Suprapubic skin (tissue), 4 donors: ENCODE measurements around the gene RNPEPL1. TPM values are rescaled to one million over a fixed set of nuclear protein-coding genes. Genes with fewer than 3 reads are reported as not detected.

Experiments used
- DNase-seq, 2 donors: peaks; one replicate each; pipeline ENCODE4 v3.0.0-alpha.2; 2019; ENCODE audit warnings: low spot score in 2 of 2
- H3K27ac ChIP-seq: fragments of 200-600 bp; sonication (generic); one replicate; pipeline ENCODE4 v1.5.1; 2019
- H3K27me3 ChIP-seq: fragments of 200-600 bp; sonication (generic); one replicate; pipeline ENCODE4 v1.5.1; 2019
- H3K36me3 ChIP-seq: fragments of 200-600 bp; sonication (generic); one replicate; pipeline ENCODE4 v1.5.1; 2019
- H3K4me1 ChIP-seq: fragments of 200-600 bp; sonication (generic); one replicate; pipeline ENCODE4 v1.5.1; 2019
- H3K4me3 ChIP-seq: fragments of 200-600 bp; sonication (generic); one replicate; pipeline ENCODE4 v1.5.1; 2019; ENCODE audit warnings: mild to moderate bottlenecking
- H3K9me3 ChIP-seq: fragments of 200-600 bp; sonication (generic); one replicate; pipeline ENCODE4 v1.5.1; 2019
- EP300 ChIP-seq: sonication (generic); formaldehyde crosslinking; IDR thresholded peaks from one replicate; pipeline ENCODE4 v1.6.1; 2017; ENCODE audit warnings: antibody characterized with exemption
- POLR2A ChIP-seq, 2 donors: fragments of 450-650 bp; IDR thresholded peaks; one replicate each; pipeline ENCODE4 v1.6.1; 2017; ENCODE audit warnings: antibody characterized with exemption in 2 of 2, mild to moderate bottlenecking in 2 of 2, moderate library complexity in 2 of 2
- POLR2AphosphoS5 ChIP-seq, 3 donors: sonication (generic); formaldehyde crosslinking; IDR thresholded peaks; one replicate each; pipeline ENCODE4 v1.6.1; 2017; ENCODE audit warnings: antibody characterized with exemption in 3 of 3
- WGBS: methylation state at CpG from one replicate; pipeline ENCODE4 v1.1.5; 2018; 5-methylcytosine and 5-hydroxymethylcytosine counted together
- total RNA-seq, 4 donors: library from RNA; depleted of rRNA; stranded (reverse); fragments of >200 nt; gene quantifications; one replicate each; pipeline ENCODE4 v1.1.0, GENCODE V29; 2016
- TF ChIP-seq, protein P1 (sequence below), 2 donors: fragments of 200-600 bp in 1 of 2; fragments of 450-650 bp in 1 of 2; sonication (generic) in 1 of 2; IDR thresholded peaks; one replicate each; pipeline ENCODE4 v1.5.1; 2016 to 2019; ENCODE audit warnings: antibody characterized with exemption in 2 of 2, mild to moderate bottlenecking in 1 of 2, moderate library complexity in 1 of 2

Gene RNPEPL1
- total RNA-seq, 4 donors from 2014 or later, result 70.8 to 104 (median 72.6) TPM

- Histone ChIP-seq H3K4me1 (no peaks in the 10 kb centered on the region), H3K9me3 (no peaks in the 10 kb centered on the region), H3K27me3 (no peaks in the 10 kb centered on the region), H3K4me3 (no peak overlapping the region), H3K36me3 (peaks cover 56% of the 10 kb centered on the region), H3K27ac (no peak overlapping the region)
- TF ChIP-seq POLR2AphosphoS5 (IDR thresholded peaks at IDR 0.05) (no peak), EP300 (no peak), POLR2A (IDR thresholded peaks at IDR 0.05) (no peak)
- TF ChIP-seq, protein P1, sequence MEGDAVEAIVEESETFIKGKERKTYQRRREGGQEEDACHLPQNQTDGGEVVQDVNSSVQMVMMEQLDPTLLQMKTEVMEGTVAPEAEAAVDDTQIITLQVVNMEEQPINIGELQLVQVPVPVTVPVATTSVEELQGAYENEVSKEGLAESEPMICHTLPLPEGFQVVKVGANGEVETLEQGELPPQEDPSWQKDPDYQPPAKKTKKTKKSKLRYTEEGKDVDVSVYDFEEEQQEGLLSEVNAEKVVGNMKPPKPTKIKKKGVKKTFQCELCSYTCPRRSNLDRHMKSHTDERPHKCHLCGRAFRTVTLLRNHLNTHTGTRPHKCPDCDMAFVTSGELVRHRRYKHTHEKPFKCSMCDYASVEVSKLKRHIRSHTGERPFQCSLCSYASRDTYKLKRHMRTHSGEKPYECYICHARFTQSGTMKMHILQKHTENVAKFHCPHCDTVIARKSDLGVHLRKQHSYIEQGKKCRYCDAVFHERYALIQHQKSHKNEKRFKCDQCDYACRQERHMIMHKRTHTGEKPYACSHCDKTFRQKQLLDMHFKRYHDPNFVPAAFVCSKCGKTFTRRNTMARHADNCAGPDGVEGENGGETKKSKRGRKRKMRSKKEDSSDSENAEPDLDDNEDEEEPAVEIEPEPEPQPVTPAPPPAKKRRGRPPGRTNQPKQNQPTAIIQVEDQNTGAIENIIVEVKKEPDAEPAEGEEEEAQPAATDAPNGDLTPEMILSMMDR (IDR thresholded peaks at IDR 0.05), result no peak
- 88% methylated on average over 4 of the region's 6 CpGs for WGBS
- peak in 1 of 2 donors; percentile 15 for DNase-seq
Measured at GRCh38 chr2:240525802-240526201, 42.5 kb upstream of the RNPEPL1 start.

DNA sequence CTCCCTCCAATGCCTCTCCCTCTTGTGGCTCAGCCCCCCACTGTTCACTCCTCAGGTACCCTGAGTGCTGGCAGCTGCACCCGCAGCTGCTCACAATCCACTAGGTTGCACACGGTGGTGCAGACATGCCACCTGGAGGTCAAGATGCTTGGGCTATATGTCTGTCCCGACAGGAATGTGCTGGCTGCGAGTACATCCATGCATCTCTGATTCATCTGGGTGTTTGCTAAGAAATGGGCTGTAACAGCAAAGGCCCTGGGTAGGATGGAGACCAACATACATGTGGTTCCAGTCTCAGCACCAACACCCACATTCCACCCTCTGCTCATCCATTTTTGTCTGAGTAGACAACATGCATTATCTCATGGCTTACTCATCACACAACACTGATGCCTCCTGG is 41.8 kb upstream of the RNPEPL1 start:
- H3K4me3 ChIP-seq, result no peak overlapping the region
- DNase-seq, result no peak
- no peaks in the 10 kb centered on the region for H3K4me1 ChIP-seq
- peaks cover 60% of the 10 kb centered on the region for H3K36me3 ChIP-seq
- H3K9me3 ChIP-seq, result peaks cover 5% of the 10 kb centered on the region
- no peak overlapping the region for H3K27ac ChIP-seq
- TF ChIP-seq POLR2AphosphoS5 (IDR thresholded peaks at IDR 0.05), result no peak
- TF ChIP-seq EP300, result no peak
- no peak for TF ChIP-seq POLR2A (IDR thresholded peaks at IDR 0.05)
- TF ChIP-seq, protein P1 (IDR thresholded peaks at IDR 0.05), result no peak
- WGBS, result 86% methylated on average over 4 of the region's 4 CpGs
- no peaks in the 10 kb centered on the region for H3K27me3 ChIP-seq

DNA sequence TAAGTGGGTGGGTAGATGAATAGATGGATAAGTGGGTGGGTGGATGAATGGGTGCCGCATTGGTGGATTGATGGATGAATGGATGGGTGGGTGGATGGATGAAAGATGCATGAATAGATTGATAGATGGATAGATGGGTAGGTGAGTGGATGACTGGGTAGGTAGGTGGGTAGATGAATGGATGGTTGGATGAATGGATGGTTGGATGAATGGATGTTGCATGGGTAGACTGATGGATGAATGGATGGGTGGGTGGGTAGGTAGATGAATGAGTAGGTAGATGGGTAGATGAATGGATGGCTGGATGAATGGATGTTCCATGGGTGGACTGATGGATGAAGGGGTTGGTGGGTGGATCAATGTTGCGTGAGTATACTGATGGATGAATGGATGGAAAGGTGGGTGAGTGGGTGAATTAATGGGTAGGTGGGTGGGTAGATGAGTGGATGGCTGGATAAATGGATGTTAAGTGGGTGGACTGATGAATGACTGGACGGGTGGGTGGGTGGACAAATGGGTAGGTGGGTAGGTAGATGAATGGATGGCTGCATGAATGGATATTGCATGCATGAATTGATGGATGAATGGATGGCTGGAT is 41.0 kb upstream of the RNPEPL1 start:
- Histone ChIP-seq H3K27me3 (no peaks in the 10 kb centered on the region), H3K36me3 (peaks cover 59% of the 10 kb centered on the region), H3K4me1 (no peaks in the 10 kb centered on the region), H3K27ac (no peak overlapping the region), H3K4me3 (no peak overlapping the region), H3K9me3 (peaks cover 11% of the 10 kb centered on the region)
- no peak for DNase-seq
- WGBS, result 83% methylated on average over 3 of the region's 3 CpGs
- TF ChIP-seq, protein P1 (IDR thresholded peaks at IDR 0.05), result no peak
- TF ChIP-seq EP300 (no peak), POLR2AphosphoS5 (IDR thresholded peaks at IDR 0.05) (no peak), POLR2A (IDR thresholded peaks at IDR 0.05) (no peak)

DNA sequence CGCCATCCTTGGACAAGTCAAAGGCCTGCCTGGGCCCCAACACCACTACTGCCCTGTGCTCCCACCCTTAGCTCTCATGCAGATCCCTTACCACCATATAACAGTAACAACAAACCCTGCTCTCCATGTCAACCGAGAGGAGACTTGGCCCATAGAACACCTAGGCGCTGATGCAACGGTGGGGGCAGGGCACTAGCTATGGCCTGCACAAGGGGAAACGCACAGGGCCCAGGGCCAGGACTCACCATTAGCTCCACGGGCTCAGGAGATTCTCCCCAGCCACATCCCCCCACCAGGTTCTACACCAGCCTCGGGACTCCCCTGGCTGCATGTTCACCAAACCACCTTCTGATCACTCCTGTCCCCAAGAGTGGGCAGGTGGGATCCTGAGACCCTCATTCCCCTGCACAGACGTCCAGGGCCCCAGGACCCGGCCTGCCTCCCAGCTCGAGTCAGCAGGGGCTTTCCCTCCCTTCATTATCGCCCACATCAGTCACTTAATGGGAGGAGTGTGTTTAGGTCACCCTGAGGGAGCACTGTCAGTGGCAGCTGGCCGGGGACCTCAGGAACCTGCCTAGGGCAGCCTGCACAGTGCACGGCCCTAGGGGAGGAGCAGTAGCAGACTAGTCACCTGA is 39.8 kb upstream of the RNPEPL1 start:
- WGBS, result 95% methylated on average over 10 of the region's 13 CpGs
- Histone ChIP-seq H3K36me3 (peaks cover 47% of the 10 kb centered on the region), H3K27me3 (no peaks in the 10 kb centered on the region), H3K4me1 (no peaks in the 10 kb centered on the region), H3K27ac (no peak overlapping the region), H3K9me3 (peaks cover 11% of the 10 kb centered on the region), H3K4me3 (no peak overlapping the region)
- TF ChIP-seq EP300 (no peak), POLR2A (IDR thresholded peaks at IDR 0.05) (no peak), POLR2AphosphoS5 (IDR thresholded peaks at IDR 0.05) (no peak)
- TF ChIP-seq, protein P1 (IDR thresholded peaks at IDR 0.05), result no peak
- no peak for DNase-seq

DNA sequence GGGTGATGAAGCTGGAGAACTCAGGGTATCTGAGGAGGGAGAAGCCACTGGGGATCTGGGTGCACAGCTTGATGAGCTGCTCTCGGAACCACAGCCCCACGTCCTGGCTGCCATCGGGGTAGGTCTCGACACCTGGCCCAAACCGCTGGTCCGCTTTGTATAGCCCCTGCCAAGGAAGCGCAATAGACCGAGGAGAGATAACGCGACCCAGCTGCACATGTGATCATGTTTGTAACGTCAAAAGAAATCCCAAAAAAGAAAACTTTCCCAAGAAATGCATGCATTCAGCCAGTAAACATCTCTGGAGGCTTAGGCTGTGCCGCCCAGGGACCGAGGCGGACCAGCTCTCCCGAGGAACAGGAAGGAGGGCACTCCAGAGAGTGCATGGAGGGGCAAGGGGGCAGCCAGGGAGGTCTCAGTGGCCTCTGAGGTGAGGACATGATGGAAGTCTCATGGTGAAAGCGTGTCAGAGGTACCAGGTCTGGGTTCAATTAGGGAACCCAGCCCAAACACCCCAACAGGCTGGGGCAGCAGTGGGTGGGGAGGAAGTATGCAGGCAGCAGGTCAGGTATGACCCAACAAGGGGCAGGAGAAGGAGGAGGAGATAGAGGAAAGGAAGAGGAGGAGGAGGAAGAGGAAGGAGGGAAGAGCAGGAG is 38.8 kb upstream of the RNPEPL1 start:
- TF ChIP-seq POLR2AphosphoS5 (IDR thresholded peaks at IDR 0.05), result no peak
- no peak for TF ChIP-seq EP300
- TF ChIP-seq, protein P1 (IDR thresholded peaks at IDR 0.05), result no peak
- no peak for TF ChIP-seq POLR2A (IDR thresholded peaks at IDR 0.05)

More for the DNA sequence above, 38.8 kb upstream of the RNPEPL1 start:
- peaks cover 48% of the 10 kb centered on the region for H3K36me3 ChIP-seq
- H3K27ac ChIP-seq, result no peak overlapping the region
- no peaks in the 10 kb centered on the region for H3K27me3 ChIP-seq
- peaks cover 11% of the 10 kb centered on the region for H3K9me3 ChIP-seq
- DNase-seq, result no peak
- no peak overlapping the region for H3K4me3 ChIP-seq
- no peaks in the 10 kb centered on the region for H3K4me1 ChIP-seq
- WGBS, result 93% methylated on average over 15 of the region's 16 CpGs
